Thoracic aorta (tissue), 2 donors: Measurements from ENCODE around the gene CRBN. TPM values are rescaled to one million over a fixed set of nuclear protein-coding genes. Genes with fewer than 3 reads are reported as not detected.
A peak's percentile ranks its signal among the peaks of the same experiment; 100 is the strongest.

Source experiments
- ATAC-seq: fragments of 150-250 bp; one replicate; pipeline ENCODE4 v1.8.0; 2017; ENCODE audit warnings: low read depth; ENCODE audit not compliant: insufficient number of reproducible peaks, low FRiP score
- DNase-seq: peaks from one replicate; pipeline ENCODE4 v3.0.0-alpha.2; 2020; ENCODE audit warnings: low spot score
- H3K27ac ChIP-seq, 2 donors: fragments of 200-600 bp; sonication (generic); 1 replicate in 1 of 2; 2 replicates in 1 of 2; pipeline ENCODE4 v1.5.1; 2016; ENCODE audit warnings: mild to moderate bottlenecking in 2 of 2, moderate library complexity in 2 of 2
- H3K27me3 ChIP-seq: fragments of 200-600 bp; sonication (generic); replicated peaks from 2 replicates; pipeline ENCODE4 v1.6.0; 2016; ENCODE audit warnings: mild to moderate bottlenecking; ENCODE audit not compliant: insufficient read depth
- H3K36me3 ChIP-seq: fragments of 200-600 bp; sonication (generic); one replicate; pipeline ENCODE4 v1.5.1; 2016
- H3K4me1 ChIP-seq, 2 donors: fragments of 200-600 bp; sonication (generic); 1 replicate in 1 of 2; 2 replicates in 1 of 2; pipeline versions ENCODE4 v1.5.1 to v1.6.0; 2016; ENCODE audit warnings: low read depth in 2 of 2, mild to moderate bottlenecking in 1 of 2; ENCODE audit not compliant: control insufficient read depth in 1 of 2
- H3K4me3 ChIP-seq: fragments of 200-600 bp; sonication (generic); 2 replicates; pipeline ENCODE4 v1.5.1; 2016; ENCODE audit warnings: mild to moderate bottlenecking
- H3K9me3 ChIP-seq: fragments of 200-600 bp; sonication (generic); 2 replicates; pipeline ENCODE4 v1.5.1; 2016
- CTCF ChIP-seq: fragments of 200-600 bp; sonication (generic); IDR thresholded peaks from one replicate; pipeline ENCODE4 v1.5.1; 2019; ENCODE audit warnings: antibody characterized with exemption
- total RNA-seq, 2 donors: library from RNA; depleted of rRNA; stranded (reverse); fragments of >200 nt; gene quantifications; one replicate each; pipeline versions ENCODE4 v1.1.0 to v1.2.3, GENCODE V29; 2016

The CRBN gene
- total RNA-seq, 2 donors from 2014 or later, result 80.6 TPM

DNA sequence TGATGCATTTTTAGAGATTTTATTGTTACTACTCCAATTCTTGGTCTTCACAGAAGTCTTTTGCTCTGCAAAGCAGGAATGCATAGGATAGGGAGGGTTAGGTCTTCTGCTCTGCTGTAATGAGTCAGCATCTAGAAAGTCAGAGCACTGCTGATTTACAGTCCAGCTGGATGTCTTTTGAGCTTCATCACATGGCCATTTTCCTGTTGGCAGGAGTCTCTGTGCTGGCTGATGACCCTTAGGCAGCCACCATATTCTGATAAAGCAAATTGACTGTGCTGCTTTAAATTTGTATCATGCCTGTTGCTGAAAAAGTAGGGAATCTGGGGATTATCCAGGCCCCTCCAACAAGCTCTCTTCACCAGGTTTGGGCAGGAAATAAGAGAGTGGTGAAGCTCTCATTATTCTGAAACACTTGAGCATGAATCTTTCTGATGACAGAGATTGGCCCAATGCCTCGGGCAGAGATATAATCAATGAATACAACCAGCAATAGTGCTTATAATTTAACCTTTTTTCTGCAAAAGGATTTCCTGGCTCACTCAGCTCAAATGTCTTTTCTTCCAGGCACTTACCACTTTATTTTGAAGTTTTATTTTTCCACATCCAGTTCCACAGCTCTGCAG, 9.7 kb upstream of the CRBN start:
- Histone ChIP-seq H3K9me3 (peaks cover 8% of the 10 kb centered on the region), H3K4me1 (no peaks in the 10 kb centered on the region), H3K4me3 (no peak overlapping the region), H3K27ac (no peak overlapping the region), H3K36me3 (no peaks in the 10 kb centered on the region), H3K27me3 (no peaks in the 10 kb centered on the region)
- DNase-seq (no peak), ATAC-seq (no peak)
- no peak for TF ChIP-seq CTCF

GRCh38 chr3:3184876-3185275, 5.4 kb upstream of the CRBN start:
- Histone ChIP-seq H3K27ac (no peak overlapping the region), H3K4me3 (no peak overlapping the region), H3K27me3 (no peaks in the 10 kb centered on the region), H3K4me1 (no peaks in the 10 kb centered on the region), H3K9me3 (peaks cover 8% of the 10 kb centered on the region), H3K36me3 (no peaks in the 10 kb centered on the region)
- no peak for TF ChIP-seq CTCF
- no peak for DNase-seq
- ATAC-seq, result no peak

- no peaks in the 10 kb centered on the region for H3K36me3 ChIP-seq
- DNase-seq, result no peak
- no peak for ATAC-seq
- H3K27ac ChIP-seq, result no peak overlapping the region
- H3K27me3 ChIP-seq, result no peaks in the 10 kb centered on the region
- no peak overlapping the region for H3K4me3 ChIP-seq
- no peaks in the 10 kb centered on the region for H3K9me3 ChIP-seq
- H3K4me1 ChIP-seq, result peaks cover 16% of the 10 kb centered on the region in 2 donors
- TF ChIP-seq CTCF, result no peak
Measured at GRCh38 chr3:3180456-3180855, 965 bp upstream of the CRBN start.

DNA sequence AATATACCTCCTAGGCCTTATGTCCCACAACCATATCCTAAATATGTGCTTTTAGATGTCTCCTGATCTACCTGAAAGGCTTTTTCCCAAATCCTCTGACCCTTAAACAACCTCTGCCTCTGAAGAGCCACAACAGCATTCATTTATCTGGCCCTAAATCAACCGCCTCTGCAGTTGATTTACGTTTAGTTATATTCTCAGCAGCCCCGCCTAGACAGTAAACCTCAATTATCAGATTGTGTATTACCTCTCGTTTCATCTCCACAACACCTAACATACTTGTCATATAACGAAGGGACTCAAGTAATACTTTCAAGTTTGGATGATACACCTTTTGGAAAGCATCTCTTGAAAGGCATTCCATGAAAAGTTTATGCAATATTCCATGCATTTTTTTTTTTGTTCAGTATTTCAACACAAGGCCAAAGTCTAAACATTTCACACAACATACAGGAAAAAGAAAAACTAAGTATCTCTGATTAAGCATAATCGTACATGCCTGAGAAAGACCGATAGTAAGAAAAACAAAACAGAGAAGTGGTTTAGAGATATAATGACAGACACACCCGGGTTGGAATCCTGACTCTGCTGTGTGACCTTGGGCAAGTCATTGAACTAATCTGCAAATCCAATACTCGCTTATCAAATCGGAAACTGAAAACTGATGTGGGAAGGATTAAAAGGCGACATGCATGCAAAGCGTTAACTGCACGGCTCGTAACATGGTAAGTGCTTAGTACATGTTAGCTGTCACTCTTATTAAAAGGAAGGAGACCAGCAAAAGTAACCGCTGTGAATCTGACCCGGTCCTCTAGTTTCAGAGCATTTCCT, 778 bp downstream of the CRBN start:
- no peak for ATAC-seq
- H3K27ac ChIP-seq, result peak overlapping the region; percentile 60 to 69
- TF ChIP-seq CTCF, result no peak

DNA sequence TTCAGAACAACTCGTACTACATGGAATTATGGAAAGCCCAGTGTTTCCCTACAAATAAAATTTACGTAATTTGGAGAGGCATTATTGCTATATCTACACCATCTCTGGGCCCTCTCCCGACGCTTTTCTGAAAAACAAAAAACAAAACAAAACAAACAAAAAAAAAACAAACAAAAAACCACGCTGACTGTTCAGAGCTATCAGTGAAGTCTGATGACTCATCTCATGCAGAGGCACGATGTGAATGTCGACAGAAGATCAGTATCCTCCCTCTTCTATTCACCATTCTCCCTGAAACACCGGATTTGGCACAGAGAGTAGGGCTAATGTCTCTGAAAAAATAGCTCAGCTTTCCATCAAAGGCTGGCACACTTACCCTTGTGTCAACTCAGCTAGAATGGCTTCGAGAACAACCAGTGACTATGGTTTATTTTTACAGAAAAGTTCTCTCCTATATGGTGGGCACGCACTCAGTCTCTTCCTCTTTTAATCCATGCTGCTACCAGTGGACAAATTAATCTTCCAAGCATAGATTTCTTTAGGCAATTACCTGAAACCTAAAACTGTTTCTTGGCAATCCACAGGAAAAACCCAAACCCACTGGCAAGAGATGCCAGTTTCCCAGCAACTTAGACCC, 1.5 kb downstream of the CRBN start:
- no peak for ATAC-seq
- Histone ChIP-seq H3K27me3 (no peaks in the 10 kb centered on the region), H3K4me1 (peaks cover 16% of the 10 kb centered on the region in 2 donors), H3K9me3 (no peaks in the 10 kb centered on the region), H3K27ac (no peak overlapping the region), H3K4me3 (peak overlapping the region; percentile 99), H3K36me3 (peaks cover 14% of the 10 kb centered on the region)
- DNase-seq, result no peak
- TF ChIP-seq CTCF, result no peak

More for the DNA sequence above, 778 bp downstream of the CRBN start:
- Histone ChIP-seq H3K4me1 (peaks cover 16% of the 10 kb centered on the region in 2 donors), H3K27me3 (no peaks in the 10 kb centered on the region), H3K4me3 (peak overlapping the region; percentile 99), H3K9me3 (no peaks in the 10 kb centered on the region), H3K36me3 (peaks cover 7% of the 10 kb centered on the region)
- DNase-seq, result no peak
